AG04449 (cell line): ENCODE measurements around the gene DMRT1.
"Not testable (repeated sequence)": the region's sequence is repeated elsewhere in the genome, so short reads cannot be mapped to it uniquely, and the experiment has no call there.

Experiments used
- CTCF ChIA-PET: fragments of 350-600 bp; formaldehyde crosslinking; extraction: SDS; loops from one replicate; lab custom pipeline; 2021; ENCODE audit warnings: antibody characterized with exemption; lab: Yijun Ruan, JAX
- POLR2A ChIA-PET: fragments of 400-600, 350-600 bp; formaldehyde crosslinking; extraction: SDS; loops from one replicate; lab custom pipeline; 2020; ENCODE audit warnings: antibody characterized with exemption, inconsistent platforms; lab: Yijun Ruan, JAX
- DNase-seq: peaks from one replicate; pipeline ENCODE4 v3.0.0-alpha.2; 2010; ENCODE audit warnings: low read depth, low spot score
- H3K4me3 ChIP-seq: 2 replicates; pipeline ENCODE4 v1.5.1; 2011; ENCODE audit warnings: low read depth, mild to moderate bottlenecking, control low read depth, low read length
- CTCF ChIP-seq: IDR thresholded peaks from one replicate; pipeline ENCODE4 v1.5.1; 2011; ENCODE audit warnings: mild to moderate bottlenecking, moderate library complexity, low read length, control low read depth, inconsistent platforms; ENCODE audit not compliant: insufficient read depth; ENCODE audit errors: missing control alignments

The DMRT1 gene

GRCh38 chr9:994005-994404 lies 152.5 kb downstream of the DMRT1 start:
- no peak for TF ChIP-seq CTCF
- POLR2A ChIA-PET, result no interaction called here
- CTCF ChIA-PET, result interaction anchor here (1.7 kb wide), 1 partner anchor 11 kb away, joined by 7 read pairs; no protein-coding TSS in a partner anchor
- H3K4me3 ChIP-seq, result no peak overlapping the region
- no peak for DNase-seq

DNA sequence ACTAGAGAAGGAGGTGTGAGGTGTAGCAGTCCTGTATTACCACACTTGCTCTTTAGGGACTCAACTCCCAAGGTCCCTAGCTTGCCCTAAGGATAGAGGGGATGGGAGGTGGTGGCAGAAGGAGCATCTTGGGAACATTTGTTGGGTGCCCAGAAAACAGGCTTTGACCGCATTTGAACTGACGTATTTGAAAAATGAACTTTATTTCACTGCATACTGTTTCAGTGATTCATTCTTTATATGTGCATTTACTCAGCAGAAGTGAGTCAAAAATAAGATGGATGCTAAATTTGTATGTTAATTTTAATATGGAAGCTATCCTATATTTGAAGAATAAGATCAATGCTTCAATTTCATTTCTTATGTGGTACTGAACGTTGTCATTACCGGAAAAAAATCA lies 153.7 kb downstream of the DMRT1 start:
- DNase-seq, result no peak
- H3K4me3 ChIP-seq, result no peak overlapping the region
- TF ChIP-seq CTCF, result no peak
- ChIA-PET CTCF (interaction anchor here (1.7 to 1.9 kb wide), 2 partner anchors 9 to 10 kb away, joined by 4 to 7 read pairs; no protein-coding TSS in a partner anchor), POLR2A (no interaction called here)

- no peak overlapping the region for H3K4me3 ChIP-seq
- peak; percentile 21 for DNase-seq
- no peak for TF ChIP-seq CTCF
- ChIA-PET POLR2A (no interaction called here), CTCF (interaction anchor here (0.7 to 1.9 kb wide), 3 partner anchors 9 to 62 kb away, joined by 3 to 11 read pairs (median 6); no protein-coding TSS in a partner anchor)
Measured at GRCh38 chr9:995781-996180, 154.3 kb downstream of the DMRT1 start.

DNA sequence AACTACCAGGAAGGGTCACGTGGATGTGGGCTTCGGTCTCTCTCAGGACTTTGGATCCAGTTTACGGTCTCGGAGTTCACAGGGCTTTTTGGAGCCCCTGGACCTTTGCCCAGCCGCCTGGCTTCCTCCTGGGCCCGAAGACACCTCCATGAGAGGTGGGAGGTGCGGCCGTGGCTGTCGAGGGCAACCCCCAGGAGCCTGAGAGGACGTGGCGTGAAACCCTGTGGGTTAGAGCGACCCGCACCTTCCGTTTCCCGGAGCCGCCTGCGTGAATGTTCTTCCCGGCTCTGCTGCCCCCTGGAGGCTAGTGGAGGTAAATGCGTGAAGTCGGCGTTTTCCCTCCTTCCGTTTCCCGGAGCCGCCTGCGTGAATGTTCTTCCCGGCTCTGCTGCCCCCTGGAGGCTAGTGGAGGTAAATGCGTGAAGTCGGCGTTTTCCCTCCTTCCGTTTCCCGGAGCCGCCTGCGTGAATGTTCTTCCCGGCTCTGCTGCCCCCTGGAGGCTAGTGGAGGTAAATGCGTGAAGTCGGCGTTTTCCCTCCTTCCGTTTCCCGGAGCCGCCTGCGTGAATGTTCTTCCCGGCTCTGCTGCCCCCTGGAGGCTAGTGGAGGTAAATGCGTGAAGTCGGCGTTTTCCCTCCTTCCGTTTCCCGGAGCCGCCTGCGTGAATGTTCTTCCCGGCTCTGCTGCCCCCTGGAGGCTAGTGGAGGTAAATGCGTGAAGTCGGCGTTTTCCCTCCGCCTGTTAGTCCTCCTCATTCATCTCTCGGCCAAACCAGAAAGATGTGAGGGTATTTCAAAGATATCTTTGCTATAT lies 157.0 kb downstream of the DMRT1 start:
- POLR2A ChIA-PET, result not testable (repeated sequence)

DNA sequence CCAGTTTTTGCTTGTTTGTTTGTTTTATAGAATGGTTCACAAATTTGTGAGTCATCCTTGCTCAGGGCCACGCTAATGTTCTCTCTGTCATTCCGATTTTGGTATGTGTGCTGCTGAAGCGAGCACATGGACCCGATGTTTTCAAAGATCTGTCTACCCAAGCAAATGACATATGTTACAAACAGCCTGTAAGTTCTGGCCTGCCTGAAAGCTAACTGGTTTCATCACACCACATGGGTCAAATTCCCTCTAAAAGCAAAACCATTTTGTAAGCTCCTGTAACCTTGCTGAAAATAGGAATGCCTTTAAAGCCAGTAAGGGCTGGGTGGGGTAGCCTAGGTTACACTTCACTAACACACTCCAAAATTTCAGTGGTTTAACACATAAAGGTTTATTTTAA lies 160.3 kb downstream of the DMRT1 start:
- CTCF ChIA-PET, result interaction anchor here (0.7 to 3.8 kb wide), 2 partner anchors 107 to 434 kb away, joined by 3 to 30 read pairs; no protein-coding TSS in a partner anchor
- TF ChIP-seq CTCF, result no peak
- H3K4me3 ChIP-seq, result no peak overlapping the region
- POLR2A ChIA-PET, result no interaction called here
- DNase-seq, result no peak

More for the DNA sequence above, 157.0 kb downstream of the DMRT1 start:
- not testable (repeated sequence) for DNase-seq, H3K4me3 ChIP-seq
- CTCF ChIA-PET, result interaction anchor here (2.4 kb wide), 1 partner anchor 11 kb away, joined by 15 read pairs; no protein-coding TSS in a partner anchor

DNA sequence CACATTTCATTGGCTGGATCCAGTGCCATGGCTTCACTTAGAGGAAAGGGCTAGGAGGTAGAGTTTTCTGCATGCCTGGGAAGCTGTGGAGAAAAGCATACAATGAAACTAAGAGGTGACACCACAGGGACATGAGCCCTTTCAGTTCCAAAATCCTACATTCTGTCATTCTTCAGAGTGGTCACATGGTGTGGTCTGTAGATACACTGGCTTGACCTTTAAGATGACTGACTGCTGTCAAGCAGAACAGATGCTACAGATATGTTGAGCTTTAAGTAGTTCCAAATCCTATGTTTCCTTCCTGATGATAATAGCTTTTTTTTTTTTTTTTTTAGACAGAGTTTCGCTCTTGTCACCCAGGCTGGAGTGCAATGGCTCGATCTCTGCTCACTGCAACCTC lies 161.2 kb downstream of the DMRT1 start:
- H3K4me3 ChIP-seq, result no peak overlapping the region
- POLR2A ChIA-PET, result no interaction called here
- CTCF ChIA-PET, result interaction anchor here (1.1 to 3.8 kb wide), 4 partner anchors 108 to 655 kb away, joined by 3 to 30 read pairs (median 6); no protein-coding TSS in a partner anchor
- no peak for DNase-seq
- TF ChIP-seq CTCF, result no peak
